GM12878 (cell line): ENCODE data around the gene SSH2. TPM values are rescaled to one million over a fixed set of nuclear protein-coding genes. Genes with fewer than 3 reads are reported as not detected.

ENCODE experiments used
- ATAC-seq: fragments of 200-7000 bp; cut with Tn5 transposase; 3 replicates; pipeline ENCODE4 v1.9.1; 2020; ENCODE audit warnings: mild to moderate bottlenecking, moderate library complexity
- BruUV-seq: library from RNA; stranded (reverse); fragments of 400-500 nt; replicated peaks from 2 replicates; lab custom pipeline; 2021; lab: Mats Ljungman, UMichigan
- CTCF ChIA-PET: fragments of 300-600 bp; sonication (Branson Sonifier 250); formaldehyde crosslinking; extraction: SDS; loops from one replicate; lab custom pipeline; 2021; ENCODE audit warnings: inconsistent platforms; lab: Yijun Ruan, JAX
- POLR2A ChIA-PET: fragments of 350-600 bp; formaldehyde crosslinking; extraction: SDS; loops from one replicate; lab custom pipeline; 2021; ENCODE audit warnings: inconsistent platforms; lab: Charles Lee
- RAD21 ChIA-PET: fragments of 300-600 bp; sonication (Branson Sonifier 250); formaldehyde crosslinking; loops from one replicate; lab custom pipeline; 2023; ENCODE audit warnings: antibody characterized with exemption; ENCODE audit not compliant: unreplicated experiment; lab: Charles Lee
- SMC1A ChIA-PET: fragments of 300-600 bp; sonication (Branson Sonifier 250); formaldehyde crosslinking; loops from one replicate; lab custom pipeline; 2023; ENCODE audit not compliant: unreplicated experiment, uncharacterized antibody; lab: Charles Lee
- DNase-seq: peaks from one replicate; pipeline ENCODE4 v3.0.0-alpha.2; 2011; ENCODE audit warnings: low read depth, low spot score
- FAIRE-seq: peaks from 3 replicates; lab custom pipeline; 2011; peaks lifted over from hg19 to GRCh38; lab: Jason Lieb, UNC
- H2AFZ ChIP-seq: 2 replicates; pipeline ENCODE4 v1.6.0; 2011; ENCODE audit warnings: low read depth, low read length, control low read depth; ENCODE audit not compliant: control insufficient read depth
- H3K27ac ChIP-seq: 2 replicates; pipeline ENCODE4 v1.5.1; 2011; ENCODE audit warnings: control low read depth; ENCODE audit not compliant: control insufficient read depth, insufficient read depth
- H3K27me3 ChIP-seq, 2 experiments: replicated peaks in 1 of 2; 2 replicates each; pipeline versions ENCODE4 v1.6.0 to v1.6.1; 2011; ENCODE audit warnings: low read length in 1 of 2; ENCODE audit not compliant: control insufficient read depth in 2 of 2, insufficient read depth in 2 of 2
- H3K36me3 ChIP-seq, 2 experiments: 2 replicates each; pipeline ENCODE4 v1.5.1; 2011; ENCODE audit warnings: low read length in 1 of 2; ENCODE audit not compliant: control insufficient read depth in 2 of 2, insufficient read depth in 2 of 2
- H3K4me1 ChIP-seq: 2 replicates; pipeline ENCODE4 v1.6.1; 2011; ENCODE audit warnings: mild to moderate bottlenecking, low read length, moderate library complexity, mixed read lengths; ENCODE audit not compliant: control insufficient read depth, insufficient read depth
- H3K4me2 ChIP-seq: 2 replicates; pipeline ENCODE4 v1.6.0; 2011; ENCODE audit warnings: control low read depth; ENCODE audit not compliant: control insufficient read depth, insufficient read depth
- H3K4me3 ChIP-seq: fragments of 200-600 bp; sonication (generic); 2 replicates; pipeline ENCODE4 v1.5.1; 2016
- H3K79me2 ChIP-seq: 2 replicates; pipeline ENCODE4 v1.6.0; 2011; ENCODE audit warnings: low read length; ENCODE audit not compliant: control insufficient read depth, insufficient read depth
- H3K9ac ChIP-seq: 2 replicates; pipeline ENCODE4 v1.8.0; 2011; ENCODE audit warnings: low read length, control low read depth, mixed read lengths; ENCODE audit not compliant: control insufficient read depth, insufficient read depth
- H3K9me3 ChIP-seq: replicated peaks from 3 replicates; pipeline ENCODE4 v1.5.1; 2011; ENCODE audit warnings: mild to moderate bottlenecking, low read length; ENCODE audit not compliant: control insufficient read depth, insufficient read depth
- H4K20me1 ChIP-seq: 2 replicates; pipeline ENCODE4 v1.6.0; 2011; ENCODE audit not compliant: control insufficient read depth, insufficient read depth
- ASH2L ChIP-seq: fragments of 300-600, 200-600 bp; sonication (generic); IDR thresholded peaks from 2 replicates; pipeline ENCODE4 v1.6.1; 2017; ENCODE audit warnings: low read depth, mild to moderate bottlenecking, borderline replicate concordance
- CBX3 ChIP-seq: fragments of 200-600 bp; sonication (generic); IDR thresholded peaks from 2 replicates; pipeline ENCODE4 v1.6.1; 2016; ENCODE audit warnings: low read depth, borderline replicate concordance
- DPF2 ChIP-seq: fragments of 450-650 bp; IDR thresholded peaks from 2 replicates; pipeline ENCODE4 v1.6.1; 2017; ENCODE audit warnings: mild to moderate bottlenecking
- E4F1 ChIP-seq: fragments of 450-650 bp; IDR thresholded peaks from 2 replicates; pipeline ENCODE4 v1.6.1; 2018; ENCODE audit warnings: borderline replicate concordance, mild to moderate bottlenecking; ENCODE audit not compliant: partially characterized antibody
- EZH2 ChIP-seq: IDR thresholded peaks from 2 replicates; pipeline ENCODE4 v1.6.1; 2012; ENCODE audit warnings: low read depth, mild to moderate bottlenecking, control low read depth, inconsistent platforms, low read length, borderline replicate concordance; ENCODE audit not compliant: control insufficient read depth
- LARP7 ChIP-seq: fragments of 450-650 bp; IDR thresholded peaks from 2 replicates; pipeline ENCODE4 v1.6.1; 2017; ENCODE audit warnings: mild to moderate bottlenecking
- MYB ChIP-seq: fragments of 150-350 bp; IDR thresholded peaks from 2 replicates; pipeline ENCODE4 v1.6.1; 2014; ENCODE audit warnings: mild to moderate bottlenecking, low read depth, low read length, borderline replicate concordance
- MYC ChIP-seq: IDR thresholded peaks from 2 replicates; pipeline ENCODE4 v1.6.1; 2011; ENCODE audit warnings: mild to moderate bottlenecking, low read length, moderate library complexity, inconsistent platforms; ENCODE audit not compliant: insufficient read depth, insufficient replicate concordance, insufficient read length, severe bottlenecking
- NR2C2 ChIP-seq: IDR thresholded peaks from 2 replicates; pipeline ENCODE4 v1.6.1; 2011; ENCODE audit warnings: borderline replicate concordance, low read depth; ENCODE audit not compliant: control insufficient read depth, insufficient read length
- POLR2A ChIP-seq: IDR thresholded peaks from 2 replicates; pipeline ENCODE4 v1.6.1; 2011; ENCODE audit warnings: low read depth, mild to moderate bottlenecking, low read length
- RAD51 ChIP-seq: fragments of 450-650 bp; IDR thresholded peaks from 2 replicates; pipeline ENCODE4 v1.6.1; 2016; ENCODE audit warnings: moderate library complexity, mild to moderate bottlenecking, inconsistent platforms
- SIN3A ChIP-seq: IDR thresholded peaks from 2 replicates; pipeline ENCODE4 v1.6.1; 2012; ENCODE audit warnings: low read depth, low read length, improper control_type of control experiment
- SMARCA5 ChIP-seq: fragments of 450-650 bp; IDR thresholded peaks from 2 replicates; pipeline ENCODE4 v1.6.1; 2017; ENCODE audit warnings: mild to moderate bottlenecking
- SPI1 ChIP-seq: IDR thresholded peaks from 2 replicates; pipeline ENCODE4 v1.6.1; 2011; ENCODE audit warnings: low read depth, mild to moderate bottlenecking, low read length, moderate library complexity, borderline replicate concordance; ENCODE audit not compliant: insufficient read depth
- SUPT20H ChIP-seq: IDR thresholded peaks from 2 replicates; pipeline ENCODE4 v1.6.1; 2011; ENCODE audit warnings: low read depth, mild to moderate bottlenecking, low read length, moderate library complexity, borderline replicate concordance; ENCODE audit not compliant: control insufficient read depth
- TAF1 ChIP-seq: IDR thresholded peaks from 2 replicates; pipeline ENCODE4 v1.6.1; 2011; ENCODE audit warnings: mild to moderate bottlenecking, low read depth, low read length, borderline replicate concordance
- ZZZ3 ChIP-seq: IDR thresholded peaks from 2 replicates; pipeline ENCODE4 v1.6.1; 2011; ENCODE audit warnings: low read depth; ENCODE audit not compliant: control insufficient read depth, insufficient read length
- WGBS: methylation state at CpG from one replicate; pipeline ENCODE4 v1.1.6; 2016; ENCODE audit warnings: low lambda C conversion rate; ENCODE audit not compliant: insufficient replicate concordance, insufficient coverage; ENCODE audit errors: missing lambda C conversion rate; 5-methylcytosine and 5-hydroxymethylcytosine counted together
- in situ Hi-C: fragments of 300-500 bp; cut with MboI; formaldehyde crosslinking; loops from 9 replicates; pipeline ENCODE4 v1.14.3; 2018; ENCODE audit warnings: mixed read lengths
- intact Hi-C: fragments of 100-400 bp; cut with micrococcal nuclease; formaldehyde crosslinking; loops from one replicate; pipeline ENCODE4 v1.14.2; 2022; ENCODE audit not compliant: unreplicated experiment
- polyA plus RNA-seq, 11 experiments: library from polyadenylated mRNA; depleted of rRNA in 4 of 11; unstranded in 6 of 11; stranded (reverse) in 5 of 11; fragments of >200 nt; fragmentation: Nextera tagmentation in 4 of 11; fragmentation: Illumina TruSeq in 1 of 11; extraction: Ambion mirVana in 4 of 11; extraction: Trizol in 1 of 11; gene quantifications; 1 replicate in 1 of 11; 2 replicates in 10 of 11; pipeline versions ENCODE4 v1.2.1 to v1.2.3, GENCODE V29; 2011 to 2016; ENCODE audit warnings: inconsistent platforms in 2 of 11, missing spikeins in 2 of 11, low read depth in 1 of 11
- total RNA-seq, 4 experiments: library from RNA; depleted of rRNA in 3 of 4; stranded (reverse); fragments of >200 nt in 3 of 4; fragmentation: Illumina TruSeq in 1 of 4; extraction: Trizol in 1 of 4; gene quantifications; 2 replicates each; pipeline versions ENCODE4 v1.2.1 to v1.2.3, GENCODE V29; 2013 to 2021

SSH2 gene
- total and polyA plus RNA-seq, 10 of the 15 experiments (the other 5 are each of a cell fraction or from before 2014, with no cell fraction given): 9.3 to 65.9 (median 34.0) TPM

- no peak overlapping the region for H3K4me2 ChIP-seq
- peaks cover 2% of the 10 kb centered on the region; the same call in 1 of the 3 replicates for H3K9me3 ChIP-seq
- WGBS: 74% methylated on average over 4 of the region's 4 CpGs
- intact Hi-C loops: no loop called here
- RAD21 ChIA-PET: no interaction called here
- ATAC-seq (no peak), DNase-seq (no peak), FAIRE-seq (no peak)
- H3K27me3 ChIP-seq: no peaks in the 10 kb centered on the region
- in situ Hi-C loops: no loop called here
- H4K20me1 ChIP-seq: no peaks in the 10 kb centered on the region
- no peaks in the 10 kb centered on the region for H3K79me2 ChIP-seq
- H3K36me3 ChIP-seq: no peaks in the 10 kb centered on the region
- H2AFZ ChIP-seq: no peak overlapping the region
- no peak overlapping the region for H3K4me3 ChIP-seq
- H3K9ac ChIP-seq: no peak overlapping the region
- no peak overlapping the region for H3K27ac ChIP-seq
- no peak for TF ChIP-seq TAF1
- TF ChIP-seq LARP7: no peak
- no TSS peak for BruUV-seq
- H3K4me1 ChIP-seq: no peaks in the 10 kb centered on the region
- CTCF ChIA-PET: interaction anchor here (0.9 to 1.2 kb wide), 2 partner anchors 146 to 147 kb away, joined by 3 to 6 read pairs; no protein-coding TSS in a partner anchor
- POLR2A ChIA-PET: no interaction called here
- SMC1A ChIA-PET: no interaction called here
These were observed 24.4 kb upstream of the SSH2 start for GRCh38 chr17:29954405-29954804.

GRCh38 chr17:29949696-29950095, 19.7 kb upstream of the SSH2 start:
- TF ChIP-seq CBX3: no peak
- TF ChIP-seq NR2C2: no peak
- TF ChIP-seq EZH2: no peak
- TF ChIP-seq ZZZ3: no peak
- no peak for TF ChIP-seq E4F1
- no peak for TF ChIP-seq MYB
- TF ChIP-seq SUPT20H: no peak
- no peak for TF ChIP-seq ASH2L
- TF ChIP-seq DPF2: no peak
- no peak for TF ChIP-seq MYC
- TF ChIP-seq SIN3A: no peak
- no peak for TF ChIP-seq RAD51
- no peak for TF ChIP-seq SMARCA5
- TF ChIP-seq POLR2A: no peak
- TF ChIP-seq SPI1: no peak
- DNase-seq: no peak
- Histone ChIP-seq H2AFZ (no peak overlapping the region), H3K9me3 (peaks cover 2% of the 10 kb centered on the region; the same call in 1 of the 3 replicates), H3K27me3 (no peaks in the 10 kb centered on the region), H3K4me1 (no peaks in the 10 kb centered on the region), H4K20me1 (no peaks in the 10 kb centered on the region), H3K36me3 (no peaks in the 10 kb centered on the region), H3K4me3 (no peak overlapping the region), H3K27ac (no peak overlapping the region), H3K9ac (no peak overlapping the region), H3K4me2 (no peak overlapping the region), H3K79me2 (no peaks in the 10 kb centered on the region)
- intact Hi-C loops (no loop called here), in situ Hi-C loops (no loop called here)
- no TSS peak for BruUV-seq
- ChIA-PET SMC1A (no interaction called here), CTCF (interaction anchor here (1.7 kb wide), 1 partner anchor 19 kb away, joined by 7 read pairs; no protein-coding TSS in a partner anchor), RAD21 (no interaction called here), POLR2A (no interaction called here)
- FAIRE-seq: no peak
- no peak for ATAC-seq
